ENCODE data around the gene TLL2.

The TLL2 gene

DNA sequence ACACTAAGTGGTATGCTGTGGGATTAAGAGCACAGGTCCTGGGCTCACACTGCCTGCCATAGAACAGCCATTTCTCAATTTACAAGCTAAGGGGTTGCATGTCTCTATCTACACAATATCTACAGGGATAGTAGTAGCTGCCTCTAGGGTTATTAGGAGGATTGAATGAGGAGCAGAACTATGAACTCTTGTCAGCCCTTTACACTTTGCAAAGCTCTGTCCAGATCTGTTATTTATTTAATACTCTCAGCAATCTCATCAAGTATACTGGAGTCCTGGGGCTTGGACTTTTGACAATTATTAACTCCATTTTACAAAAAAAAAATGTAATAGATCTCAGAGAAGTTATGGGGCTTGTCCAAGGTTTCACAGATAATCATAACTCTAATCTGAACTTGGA lies 161.7 kb downstream of the TLL2 start:
- Histone ChIP-seq H2AFZ (ENCODE audit: low read length) (no peak overlapping the region), H3K9me2 (replicated peaks; ENCODE audit: low read depth, low read length) (no peaks in the 10 kb centered on the region), H4K20me1 (ENCODE audit: insufficient read depth, low read length, poor library complexity, severe bottlenecking) (no peaks in the 10 kb centered on the region), H3K4me2 (ENCODE audit: low read depth, low read length, poor library complexity, severe bottlenecking) (no peak overlapping the region), H3K36me3 (ENCODE audit: insufficient read depth, low read length) (no peaks in the 10 kb centered on the region), H3K9me3 (ENCODE audit: insufficient read depth, low read depth, low read length) (no peaks in the 10 kb centered on the region; the same call in 1 of the 2 replicates), H3F3A (ENCODE audit: low read depth) (no peaks in the 10 kb centered on the region), H3K4me1 (ENCODE audit: insufficient read depth, low read length, poor library complexity, severe bottlenecking) (no peaks in the 10 kb centered on the region), H3K79me2 (ENCODE audit: insufficient read depth, low read length) (no peaks in the 10 kb centered on the region), H3K27me3 (ENCODE audit: insufficient read depth, low read length, poor library complexity, severe bottlenecking) (peaks cover 7% of the 10 kb centered on the region), H3K9ac (ENCODE audit: low read depth, low read length, poor library complexity, severe bottlenecking) (no peak overlapping the region), H3K4me3 (ENCODE audit: low read length, poor library complexity, severe bottlenecking) (no peak overlapping the region)
- TF ChIP-seq, protein P1, sequence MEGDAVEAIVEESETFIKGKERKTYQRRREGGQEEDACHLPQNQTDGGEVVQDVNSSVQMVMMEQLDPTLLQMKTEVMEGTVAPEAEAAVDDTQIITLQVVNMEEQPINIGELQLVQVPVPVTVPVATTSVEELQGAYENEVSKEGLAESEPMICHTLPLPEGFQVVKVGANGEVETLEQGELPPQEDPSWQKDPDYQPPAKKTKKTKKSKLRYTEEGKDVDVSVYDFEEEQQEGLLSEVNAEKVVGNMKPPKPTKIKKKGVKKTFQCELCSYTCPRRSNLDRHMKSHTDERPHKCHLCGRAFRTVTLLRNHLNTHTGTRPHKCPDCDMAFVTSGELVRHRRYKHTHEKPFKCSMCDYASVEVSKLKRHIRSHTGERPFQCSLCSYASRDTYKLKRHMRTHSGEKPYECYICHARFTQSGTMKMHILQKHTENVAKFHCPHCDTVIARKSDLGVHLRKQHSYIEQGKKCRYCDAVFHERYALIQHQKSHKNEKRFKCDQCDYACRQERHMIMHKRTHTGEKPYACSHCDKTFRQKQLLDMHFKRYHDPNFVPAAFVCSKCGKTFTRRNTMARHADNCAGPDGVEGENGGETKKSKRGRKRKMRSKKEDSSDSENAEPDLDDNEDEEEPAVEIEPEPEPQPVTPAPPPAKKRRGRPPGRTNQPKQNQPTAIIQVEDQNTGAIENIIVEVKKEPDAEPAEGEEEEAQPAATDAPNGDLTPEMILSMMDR (conservative IDR thresholded peaks at IDR 0.05; ENCODE audit: low read length) = no peak
- TF ChIP-seq EZH2phosphoT487 (IDR thresholded peaks at IDR 0.05; ENCODE audit: borderline replicate concordance) = no peak

DNA sequence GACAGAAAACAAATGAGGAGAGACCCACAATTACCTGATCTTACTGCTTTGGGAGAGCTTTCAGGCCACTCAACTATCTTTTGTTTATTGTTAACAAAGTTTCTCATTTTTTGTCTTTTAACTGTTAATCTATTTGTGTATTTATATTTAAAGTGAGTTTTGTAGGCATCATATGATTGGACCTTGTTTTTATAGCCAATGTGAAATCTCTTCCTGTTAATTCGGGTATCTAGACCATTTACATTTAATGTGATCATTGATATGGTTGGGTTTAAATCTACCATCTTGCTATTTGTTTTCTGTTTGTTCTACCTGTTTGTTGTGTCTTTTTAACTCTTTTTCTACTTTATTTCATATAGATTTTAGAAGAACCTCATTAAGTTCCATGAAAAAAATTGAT lies 167.4 kb downstream of the TLL2 start:
- Histone ChIP-seq H3K4me2 (ENCODE audit: low read depth, low read length, poor library complexity, severe bottlenecking) (no peak overlapping the region), H3K79me2 (ENCODE audit: insufficient read depth, low read length) (no peaks in the 10 kb centered on the region), H3F3A (ENCODE audit: low read depth) (no peaks in the 10 kb centered on the region), H3K27me3 (ENCODE audit: insufficient read depth, low read length, poor library complexity, severe bottlenecking) (peaks cover 8% of the 10 kb centered on the region), H3K9me2 (replicated peaks; ENCODE audit: low read depth, low read length) (no peaks in the 10 kb centered on the region; the same call in 1 of the 2 replicates), H3K9ac (ENCODE audit: low read depth, low read length, poor library complexity, severe bottlenecking) (no peak overlapping the region), H3K4me3 (ENCODE audit: low read length, poor library complexity, severe bottlenecking) (no peak overlapping the region), H2AFZ (ENCODE audit: low read length) (no peak overlapping the region), H3K4me1 (ENCODE audit: insufficient read depth, low read length, poor library complexity, severe bottlenecking) (no peaks in the 10 kb centered on the region), H3K9me3 (ENCODE audit: insufficient read depth, low read depth, low read length) (peaks cover 9% of the 10 kb centered on the region; the same call in 1 of the 2 replicates), H4K20me1 (ENCODE audit: insufficient read depth, low read length, poor library complexity, severe bottlenecking) (no peaks in the 10 kb centered on the region), H3K36me3 (ENCODE audit: insufficient read depth, low read length) (no peaks in the 10 kb centered on the region)
- no peak for TF ChIP-seq EZH2phosphoT487 (IDR thresholded peaks at IDR 0.05; ENCODE audit: borderline replicate concordance)
- TF ChIP-seq, protein P1 (conservative IDR thresholded peaks at IDR 0.05; ENCODE audit: low read length) = no peak

DNA sequence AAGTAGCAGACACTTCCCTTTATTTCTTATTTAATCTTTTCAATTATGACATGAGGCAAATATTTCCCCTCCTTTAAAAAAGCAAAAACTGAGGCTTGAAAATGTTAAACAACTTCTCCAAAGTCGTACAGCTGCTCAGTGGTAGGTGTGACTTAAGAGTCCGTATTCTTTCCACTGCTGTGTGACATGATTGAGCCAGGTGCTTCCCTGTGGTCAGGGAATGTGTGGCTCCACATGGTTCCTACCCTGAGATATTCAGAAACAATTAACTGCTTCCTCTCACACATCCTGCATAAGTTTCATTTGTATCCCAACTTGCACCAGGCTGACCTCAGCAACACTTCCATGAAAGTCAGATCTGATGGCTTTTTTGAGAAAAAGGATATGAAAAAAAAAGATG lies 168.5 kb downstream of the TLL2 start:
- H3K4me1 ChIP-seq (ENCODE audit: insufficient read depth, low read length, poor library complexity, severe bottlenecking) = no peaks in the 10 kb centered on the region
- H3F3A ChIP-seq (ENCODE audit: low read depth) = no peaks in the 10 kb centered on the region
- H3K79me2 ChIP-seq (ENCODE audit: insufficient read depth, low read length) = no peaks in the 10 kb centered on the region
- H3K4me2 ChIP-seq (ENCODE audit: low read depth, low read length, poor library complexity, severe bottlenecking) = no peak overlapping the region
- no peaks in the 10 kb centered on the region for H4K20me1 ChIP-seq (ENCODE audit: insufficient read depth, low read length, poor library complexity, severe bottlenecking)
- no peaks in the 10 kb centered on the region; the same call in 1 of the 2 replicates for H3K9me2 ChIP-seq (replicated peaks; ENCODE audit: low read depth, low read length)
- TF ChIP-seq, protein P1 (conservative IDR thresholded peaks at IDR 0.05; ENCODE audit: low read length) = no peak
- no peak overlapping the region for H2AFZ ChIP-seq (ENCODE audit: low read length)
- peaks cover 9% of the 10 kb centered on the region; the same call in 1 of the 2 replicates for H3K9me3 ChIP-seq (ENCODE audit: insufficient read depth, low read depth, low read length)
- peaks cover 8% of the 10 kb centered on the region for H3K27me3 ChIP-seq (ENCODE audit: insufficient read depth, low read length, poor library complexity, severe bottlenecking)
- no peak overlapping the region for H3K9ac ChIP-seq (ENCODE audit: low read depth, low read length, poor library complexity, severe bottlenecking)
- H3K36me3 ChIP-seq (ENCODE audit: insufficient read depth, low read length) = no peaks in the 10 kb centered on the region
- no peak overlapping the region for H3K4me3 ChIP-seq (ENCODE audit: low read length, poor library complexity, severe bottlenecking)

Measured in Loucy (cell line).